K562 (cell line): ENCODE data around the gene UBE2L6. TPM values are rescaled to one million over a fixed set of nuclear protein-coding genes. Genes with fewer than 3 reads are reported as not detected.
A peak's percentile ranks its signal among the peaks of the same experiment; 100 is the strongest.

ENCODE experiments used
- ARID3B ChIP-seq: fragments of 250-450 bp; sonication (Bioruptor Pico); IDR thresholded peaks from 2 replicates; pipeline ENCODE4 v1.4.0; 2020; ENCODE audit warnings: borderline replicate concordance
- ATF7 ChIP-seq: fragments of 450-650 bp; IDR thresholded peaks from 2 replicates; pipeline ENCODE4 v1.7.1; 2014; ENCODE audit warnings: mild to moderate bottlenecking, moderate library complexity
- EP300 ChIP-seq: IDR thresholded peaks from 2 replicates; pipeline ENCODE4 v1.6.1; 2012; ENCODE audit warnings: low read length, improper control_type of control experiment
- GABPA ChIP-seq: fragments of 200-800 bp; sonication (Bioruptor generic); conservative IDR thresholded peaks from 2 replicates; pipeline ENCODE4 v1.6.1; 2016; ENCODE audit warnings: low read depth, missing genetic modification characterization, missing compliant biosample characterization
- GATA2 ChIP-seq: sonication (generic); formaldehyde crosslinking; IDR thresholded peaks from 2 replicates; pipeline ENCODE4 v1.4.0; 2020; ENCODE audit warnings: mild to moderate bottlenecking, missing genetic modification reagents
- GTF2F1 ChIP-seq: IDR thresholded peaks from 2 replicates; pipeline ENCODE4 v1.6.1; 2011; ENCODE audit warnings: low read depth, low read length, improper control_type of control experiment
- HDAC3 ChIP-seq: fragments of 450-650 bp; IDR thresholded peaks from 2 replicates; pipeline ENCODE4 v1.6.1; 2018; ENCODE audit warnings: borderline replicate concordance, mild to moderate bottlenecking, moderate library complexity; ENCODE audit not compliant: partially characterized antibody
- KLF6 ChIP-seq: fragments of 250-450 bp; sonication (Bioruptor Pico); IDR thresholded peaks from 2 replicates; pipeline ENCODE4 v1.4.0; 2020; ENCODE audit warnings: mild to moderate bottlenecking, moderate library complexity, borderline replicate concordance
- NELFE ChIP-seq: IDR thresholded peaks from 2 replicates; pipeline ENCODE4 v1.6.1; 2011; ENCODE audit warnings: mild to moderate bottlenecking; ENCODE audit not compliant: insufficient read depth, insufficient read length
- NFIX ChIP-seq: fragments of 250-450 bp; sonication (Bioruptor Pico); IDR thresholded peaks from 2 replicates; pipeline ENCODE4 v1.4.0; 2020; ENCODE audit warnings: low read depth, mild to moderate bottlenecking, moderate library complexity
- NR2F6 ChIP-seq: fragments of 450-650 bp; formaldehyde crosslinking; IDR thresholded peaks from 2 replicates; pipeline ENCODE4 v1.4.0; 2020; ENCODE audit warnings: mild to moderate bottlenecking
- PHF20 ChIP-seq: fragments of 450-650 bp; IDR thresholded peaks from 2 replicates; pipeline ENCODE4 v1.6.1; 2018; ENCODE audit not compliant: partially characterized antibody
- SAFB2 ChIP-seq: fragments of 200-400 bp; formaldehyde crosslinking; IDR thresholded peaks from 2 replicates; pipeline ENCODE4 v1.6.1; 2018; ENCODE audit warnings: borderline replicate concordance, low read length, low read depth, moderate library complexity; ENCODE audit not compliant: severe bottlenecking
- SNRNP70 ChIP-seq: fragments of 200-400 bp; formaldehyde crosslinking; optimal IDR thresholded peaks from 2 replicates; pipeline ENCODE3; 2017; ENCODE audit warnings: low read depth, low read length
- SRSF1 ChIP-seq: fragments of 200-400 bp; formaldehyde crosslinking; IDR thresholded peaks from 2 replicates; pipeline ENCODE4 v1.6.1; 2017; ENCODE audit warnings: mild to moderate bottlenecking, low read depth, low read length, moderate library complexity
- ZC3H4 ChIP-seq: sonication (generic); formaldehyde crosslinking; IDR thresholded peaks from 2 replicates; pipeline ENCODE4 v1.9.0; 2021; ENCODE audit warnings: missing genetic modification reagents, borderline replicate concordance
- ZNF318 ChIP-seq, 2 experiments: fragments of 450-650 bp; IDR thresholded peaks; 2 replicates each; pipeline ENCODE4 v1.6.1; 2016; ENCODE audit warnings: mild to moderate bottlenecking in 2 of 2, borderline replicate concordance in 1 of 2, low read depth in 1 of 2, moderate library complexity in 1 of 2
- ZNF696 ChIP-seq: fragments of 250-450 bp; sonication (Bioruptor Pico); conservative IDR thresholded peaks from 2 replicates; pipeline ENCODE4 v1.4.0; 2020; ENCODE audit warnings: mild to moderate bottlenecking, moderate library complexity
- polyA plus RNA-seq, 8 experiments: library from polyadenylated mRNA; depleted of rRNA in 4 of 8; stranded (reverse) in 5 of 8; unstranded in 3 of 8; fragments of >200 nt; fragmentation: Nextera tagmentation in 2 of 8; fragmentation: Illumina TruSeq in 1 of 8; extraction: Ambion mirVana in 2 of 8; extraction: Trizol in 1 of 8; gene quantifications; 2 replicates each; pipeline versions ENCODE4 v1.2.1 to v1.2.3, GENCODE V29; 2011 to 2014; ENCODE audit warnings: inconsistent platforms in 1 of 8, missing spikeins in 1 of 8
- total RNA-seq, 7 experiments: library from RNA; depleted of rRNA in 6 of 7; stranded (reverse); fragments of >200 nt in 6 of 7; fragmentation: Illumina TruSeq in 2 of 7; extraction: Trizol in 2 of 7; gene quantifications; 2 replicates each; pipeline versions ENCODE4 v1.2.1 to v1.2.3, GENCODE V29; 2011 to 2021; ENCODE audit warnings: low replicate concordance in 1 of 7

The UBE2L6 gene
- total and polyA plus RNA-seq, 9 of the 15 experiments (the other 6 are each of a cell fraction or from before 2014, with no cell fraction given) = 5.9 to 24.9 (median 9.7) TPM

GRCh38 chr11:57530596-57531507 lies 36.6 kb downstream of the UBE2L6 start, which contains the start of gene TIMM10 (continued):
- TF ChIP-seq GATA2 = peak; percentile 94
- no peak for TF ChIP-seq GTF2F1
- TF ChIP-seq NFIX = no peak
- TF ChIP-seq KLF6 (CRISPR knock-in tag) = no peak
- TF ChIP-seq SNRNP70 = no peak
- TF ChIP-seq SAFB2 = no peak
- TF ChIP-seq HDAC3 = peak; percentile 85
- no peak for TF ChIP-seq ARID3B (CRISPR knock-in tag)
- TF ChIP-seq ZC3H4 (CRISPR knock-in tag) = no peak
- peak; percentile 69; the same call in 1 of the 2 replicates for TF ChIP-seq ATF7
- no peak for TF ChIP-seq NR2F6 (CRISPR knock-in tag)
- TF ChIP-seq NELFE = no peak
- TF ChIP-seq GABPA (tag) = peak; percentile 96
- TF ChIP-seq PHF20 = peak; percentile 68
- TF ChIP-seq EP300 = peak; percentile 94
- no peak for TF ChIP-seq ZNF696 (CRISPR knock-in tag)
- TF ChIP-seq SRSF1 = no peak
- no peak; a peak in 1 of 4 replicates for TF ChIP-seq ZNF318 (IDR thresholded peaks at IDR 0.05; ENCODE audit: borderline replicate concordance in 1 of 2, low read depth in 1 of 2)
